ENCODE results near the gene CELSR3. TPM values are rescaled to one million over a fixed set of nuclear protein-coding genes. Genes with fewer than 3 reads are reported as not detected.

The CELSR3 gene
- total RNA-seq, 1 experiment from 2014 or later, result 23.9 TPM

- Histone ChIP-seq H3K4me1 (ENCODE audit: insufficient read depth, low read length) (no peaks in the 10 kb centered on the region), H4K8ac (replicated peaks; ENCODE audit: insufficient read length, low read depth, low read length) (no peak overlapping the region), H3K27me3 (ENCODE audit: insufficient read depth, low read length) (no peaks in the 10 kb centered on the region), H4K20me1 (ENCODE audit: control insufficient read depth, insufficient read depth, insufficient read length) (no peaks in the 10 kb centered on the region), H3K79me2 (ENCODE audit: insufficient read depth, low read length) (no peaks in the 10 kb centered on the region), H3K18ac (ENCODE audit: insufficient read length, low read depth, low read length) (no peak overlapping the region), H2AFZ (ENCODE audit: low read length) (no peak overlapping the region), H3K4me2 (ENCODE audit: insufficient read depth, insufficient read length, low read length) (no peak overlapping the region), H3K4ac (ENCODE audit: low read depth, low read length) (no peak overlapping the region), H3T11ph (ENCODE audit: low read length) (no peak overlapping the region), H3K23ac (ENCODE audit: insufficient read length, low read depth, low read length) (no peak overlapping the region), H3K23me2 (ENCODE audit: insufficient read length, low read depth, low read length, poor library complexity, severe bottlenecking) (no peaks in the 10 kb centered on the region), H2AK5ac (ENCODE audit: insufficient read length, low read length) (no peak overlapping the region), H4K5ac (ENCODE audit: insufficient read length, low read depth, low read length) (no peak overlapping the region), H3K79me1 (ENCODE audit: insufficient read depth, low read depth, low read length, poor library complexity, severe bottlenecking) (no peaks in the 10 kb centered on the region), H3K9me3 (ENCODE audit: control insufficient read depth, low read depth, low read length) (no peaks in the 10 kb centered on the region), H3K9ac (ENCODE audit: extremely low read depth, insufficient read length, low read length) (no peak overlapping the region), H2BK20ac (ENCODE audit: low read depth, low read length, poor library complexity, severe bottlenecking) (no peak overlapping the region), H2BK120ac (ENCODE audit: low read depth, low read length, poor library complexity, severe bottlenecking) (no peak overlapping the region), H3K14ac (ENCODE audit: insufficient read depth, low read length) (no peak overlapping the region), H3K56ac (ENCODE audit: insufficient read length, low read depth, low read length) (no peak overlapping the region), H2BK12ac (ENCODE audit: insufficient read length, low read depth, low read length) (no peak overlapping the region), H2BK5ac (ENCODE audit: insufficient read length, low read length) (no peak overlapping the region), H3K27ac (ENCODE audit: insufficient read length, low read depth, low read length) (no peak overlapping the region), H4K91ac (ENCODE audit: insufficient read length, low read depth, low read length) (no peak overlapping the region), H2BK15ac (ENCODE audit: low read depth, low read length) (no peak overlapping the region)
- no peak for DNase-seq
- Mint-ChIP-seq H3K4me3 (no peak overlapping the region), H3K4me1 (no peaks in the 10 kb centered on the region), H3K36me3 (ENCODE audit: insufficient read depth in 1 of 3, low read depth in 3 of 3) (peaks cover 18 to 56% (median 44%) of the 10 kb centered on the region in 3 experiments; a peak in 6 of 7 replicates), H3K27ac (no peak overlapping the region), H3K27me3 (ENCODE audit: low read depth) (no peaks in the 10 kb centered on the region), H3K9me3 (peaks cover 17 to 19% of the 10 kb centered on the region in 2 experiments)
- TF ChIP-seq CTCF (conservative IDR thresholded peaks at IDR 0.05), result no peak
- WGBS (ENCODE audit: extremely low coverage, insufficient read length, low lambda C conversion rate), result no CpG with 5 or more reads among the region's 4 CpGs
Observed at GRCh38 chr3:48617559-48617958, 45.1 kb downstream of the CELSR3 start.

Data from H9 (cell line).